DND-41 (cell line): ENCODE data around the gene DRP2.
A peak's percentile ranks its signal among the peaks of the same experiment; 100 is the strongest.

Source experiments
- ATAC-seq: fragments of 200-7000 bp; cut with Tn5 transposase; 3 replicates; pipeline ENCODE4 v1.9.1; 2021; ENCODE audit warnings: low read depth; ENCODE audit not compliant: insufficient read depth
- DNase-seq: peaks from one replicate; pipeline ENCODE4 v3.0.0-alpha.2; 2020
- H2AFZ ChIP-seq: 2 replicates; pipeline ENCODE4 v1.6.0; 2012; ENCODE audit warnings: low read depth, low read length
- H3K27ac ChIP-seq: 2 replicates; pipeline ENCODE4 v1.5.1; 2012; ENCODE audit warnings: low read length, inconsistent platforms
- H3K27me3 ChIP-seq: fragments of 200-600 bp; sonication (generic); 2 replicates; pipeline ENCODE4 v1.6.0; 2012; ENCODE audit warnings: low read length, mild to moderate bottlenecking, inconsistent platforms; ENCODE audit not compliant: insufficient read depth, poor library complexity
- H3K36me3 ChIP-seq: 2 replicates; pipeline ENCODE4 v1.5.1; 2012; ENCODE audit warnings: low read length, inconsistent platforms; ENCODE audit not compliant: insufficient read depth
- H3K4me1 ChIP-seq: 2 replicates; pipeline ENCODE4 v1.5.1; 2012; ENCODE audit warnings: mild to moderate bottlenecking, low read length; ENCODE audit not compliant: insufficient read depth
- H3K4me2 ChIP-seq: 2 replicates; pipeline ENCODE4 v1.6.0; 2012; ENCODE audit warnings: mild to moderate bottlenecking, moderate library complexity, low read length, inconsistent platforms; ENCODE audit not compliant: insufficient read depth
- H3K4me3 ChIP-seq, 2 experiments: fragments of 200-600 bp in 1 of 2; shearing (Covaris generic) in 1 of 2; 2 replicates each; pipeline ENCODE4 v1.5.1; 2012 to 2016; ENCODE audit warnings: inconsistent platforms in 2 of 2, low read length in 2 of 2, mild to moderate bottlenecking in 2 of 2, low read depth in 1 of 2, moderate library complexity in 1 of 2
- H3K79me2 ChIP-seq: 2 replicates; pipeline ENCODE4 v1.6.0; 2012; ENCODE audit warnings: low read length, inconsistent platforms; ENCODE audit not compliant: insufficient read depth
- H3K9ac ChIP-seq: 2 replicates; pipeline ENCODE4 v1.6.0; 2012; ENCODE audit warnings: low read depth, mild to moderate bottlenecking, inconsistent platforms, low read length, moderate library complexity
- H3K9me3 ChIP-seq: 2 replicates; pipeline ENCODE4 v1.5.1; 2012; ENCODE audit warnings: low read length, moderate library complexity, mild to moderate bottlenecking, inconsistent platforms; ENCODE audit not compliant: insufficient read depth, severe bottlenecking
- H4K20me1 ChIP-seq: 2 replicates; pipeline ENCODE4 v1.6.0; 2012; ENCODE audit warnings: low read length; ENCODE audit not compliant: insufficient read depth
- EZH2 ChIP-seq: IDR thresholded peaks from 3 replicates; pipeline ENCODE4 v1.6.1; 2012; ENCODE audit warnings: borderline replicate concordance, low read depth, mild to moderate bottlenecking, moderate library complexity, low read length, inconsistent platforms; ENCODE audit not compliant: severe bottlenecking
- TF ChIP-seq, protein P1 (sequence below): IDR thresholded peaks from 2 replicates; pipeline ENCODE4 v1.5.1; 2012; ENCODE audit warnings: borderline replicate concordance, low read length, moderate library complexity, mild to moderate bottlenecking; ENCODE audit not compliant: poor library complexity, severe bottlenecking; ENCODE audit errors: extremely low read depth

DRP2 gene

DNA sequence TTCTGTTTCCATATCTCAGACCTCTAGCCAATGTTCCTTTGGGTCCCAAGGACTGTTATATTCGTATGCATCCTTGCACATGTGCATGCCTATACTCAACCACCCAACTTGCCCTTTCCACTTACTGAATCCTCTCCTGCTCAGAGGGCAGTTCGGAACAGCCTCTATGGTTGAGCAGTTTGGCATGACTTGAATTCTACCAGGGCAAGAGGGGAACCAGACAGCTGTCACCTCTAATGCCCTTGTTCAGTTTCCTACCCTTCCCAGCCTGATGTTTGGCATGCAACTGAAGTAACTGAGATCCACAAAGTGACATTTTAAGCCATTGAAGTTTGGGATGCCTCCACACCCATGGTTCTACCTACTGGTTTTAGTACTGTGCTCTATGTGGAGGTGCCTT, 17.5 kb downstream of the DRP2 start:
- no peak for ATAC-seq
- Histone ChIP-seq H3K4me1 (no peaks in the 10 kb centered on the region), H3K9me3 (no peaks in the 10 kb centered on the region), H3K79me2 (no peaks in the 10 kb centered on the region), H4K20me1 (no peaks in the 10 kb centered on the region), H3K4me3 (no peak overlapping the region), H3K36me3 (no peaks in the 10 kb centered on the region), H3K27me3 (no peaks in the 10 kb centered on the region), H3K9ac (no peak overlapping the region), H3K27ac (no peak overlapping the region), H3K4me2 (no peak overlapping the region), H2AFZ (no peak overlapping the region)
- TF ChIP-seq EZH2, result no peak
- TF ChIP-seq, protein P1, sequence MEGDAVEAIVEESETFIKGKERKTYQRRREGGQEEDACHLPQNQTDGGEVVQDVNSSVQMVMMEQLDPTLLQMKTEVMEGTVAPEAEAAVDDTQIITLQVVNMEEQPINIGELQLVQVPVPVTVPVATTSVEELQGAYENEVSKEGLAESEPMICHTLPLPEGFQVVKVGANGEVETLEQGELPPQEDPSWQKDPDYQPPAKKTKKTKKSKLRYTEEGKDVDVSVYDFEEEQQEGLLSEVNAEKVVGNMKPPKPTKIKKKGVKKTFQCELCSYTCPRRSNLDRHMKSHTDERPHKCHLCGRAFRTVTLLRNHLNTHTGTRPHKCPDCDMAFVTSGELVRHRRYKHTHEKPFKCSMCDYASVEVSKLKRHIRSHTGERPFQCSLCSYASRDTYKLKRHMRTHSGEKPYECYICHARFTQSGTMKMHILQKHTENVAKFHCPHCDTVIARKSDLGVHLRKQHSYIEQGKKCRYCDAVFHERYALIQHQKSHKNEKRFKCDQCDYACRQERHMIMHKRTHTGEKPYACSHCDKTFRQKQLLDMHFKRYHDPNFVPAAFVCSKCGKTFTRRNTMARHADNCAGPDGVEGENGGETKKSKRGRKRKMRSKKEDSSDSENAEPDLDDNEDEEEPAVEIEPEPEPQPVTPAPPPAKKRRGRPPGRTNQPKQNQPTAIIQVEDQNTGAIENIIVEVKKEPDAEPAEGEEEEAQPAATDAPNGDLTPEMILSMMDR, result no peak
- no peak for DNase-seq

DNA sequence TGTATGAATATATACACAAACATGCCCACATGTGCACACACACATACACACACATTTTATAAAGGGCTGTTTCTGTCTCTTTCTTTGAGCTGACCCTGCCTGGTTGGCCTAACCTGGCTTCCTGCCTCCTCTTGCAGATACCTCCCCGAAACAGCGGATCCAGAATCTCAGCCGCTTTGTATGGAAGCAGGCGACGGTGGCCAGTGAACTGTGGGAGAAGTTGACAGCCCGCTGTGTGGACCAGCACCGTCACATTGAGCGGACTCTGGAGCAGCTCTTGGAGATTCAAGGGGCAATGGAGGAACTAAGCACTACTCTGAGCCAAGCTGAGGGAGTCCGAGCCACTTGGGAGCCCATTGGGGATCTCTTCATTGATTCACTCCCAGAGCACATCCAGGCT, 21.9 kb downstream of the DRP2 start:
- Histone ChIP-seq H3K9me3 (no peaks in the 10 kb centered on the region), H4K20me1 (no peaks in the 10 kb centered on the region), H3K4me2 (no peak overlapping the region), H3K4me1 (no peaks in the 10 kb centered on the region), H3K4me3 (no peak overlapping the region), H3K79me2 (no peaks in the 10 kb centered on the region), H3K27me3 (no peaks in the 10 kb centered on the region), H3K9ac (no peak overlapping the region), H2AFZ (no peak overlapping the region), H3K36me3 (no peaks in the 10 kb centered on the region), H3K27ac (no peak overlapping the region)
- TF ChIP-seq, protein P1, result no peak
- no peak for TF ChIP-seq EZH2
- ATAC-seq (no peak), DNase-seq (no peak)

DNA sequence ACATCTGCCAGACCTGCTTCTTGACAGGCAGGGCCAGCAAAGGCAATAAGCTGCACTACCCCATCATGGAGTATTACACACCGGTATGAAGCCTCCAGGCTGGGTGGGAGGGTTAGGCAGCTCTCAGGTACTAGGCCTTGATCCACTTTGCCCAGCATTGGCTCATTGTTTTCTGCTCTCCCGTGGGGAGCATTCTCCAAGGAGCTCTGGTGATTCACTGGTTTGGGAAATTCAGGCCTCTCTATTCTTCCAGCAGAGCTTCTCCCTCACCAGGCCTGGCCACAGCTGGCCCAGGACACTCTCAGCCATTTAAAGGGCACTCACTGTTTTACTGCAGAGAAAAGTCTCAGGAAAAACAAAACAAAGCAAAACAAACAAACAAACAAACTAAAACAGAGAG, 33.0 kb downstream of the DRP2 start:
- Histone ChIP-seq H2AFZ (no peak overlapping the region), H3K9me3 (no peaks in the 10 kb centered on the region), H3K9ac (no peak overlapping the region), H3K4me3 (no peak overlapping the region), H4K20me1 (no peaks in the 10 kb centered on the region), H3K27ac (no peak overlapping the region), H3K4me1 (no peaks in the 10 kb centered on the region), H3K79me2 (no peaks in the 10 kb centered on the region), H3K27me3 (no peaks in the 10 kb centered on the region), H3K4me2 (no peak overlapping the region), H3K36me3 (no peaks in the 10 kb centered on the region)
- TF ChIP-seq EZH2, result no peak
- TF ChIP-seq, protein P1, result no peak
- ATAC-seq (no peak), DNase-seq (no peak)

DNA sequence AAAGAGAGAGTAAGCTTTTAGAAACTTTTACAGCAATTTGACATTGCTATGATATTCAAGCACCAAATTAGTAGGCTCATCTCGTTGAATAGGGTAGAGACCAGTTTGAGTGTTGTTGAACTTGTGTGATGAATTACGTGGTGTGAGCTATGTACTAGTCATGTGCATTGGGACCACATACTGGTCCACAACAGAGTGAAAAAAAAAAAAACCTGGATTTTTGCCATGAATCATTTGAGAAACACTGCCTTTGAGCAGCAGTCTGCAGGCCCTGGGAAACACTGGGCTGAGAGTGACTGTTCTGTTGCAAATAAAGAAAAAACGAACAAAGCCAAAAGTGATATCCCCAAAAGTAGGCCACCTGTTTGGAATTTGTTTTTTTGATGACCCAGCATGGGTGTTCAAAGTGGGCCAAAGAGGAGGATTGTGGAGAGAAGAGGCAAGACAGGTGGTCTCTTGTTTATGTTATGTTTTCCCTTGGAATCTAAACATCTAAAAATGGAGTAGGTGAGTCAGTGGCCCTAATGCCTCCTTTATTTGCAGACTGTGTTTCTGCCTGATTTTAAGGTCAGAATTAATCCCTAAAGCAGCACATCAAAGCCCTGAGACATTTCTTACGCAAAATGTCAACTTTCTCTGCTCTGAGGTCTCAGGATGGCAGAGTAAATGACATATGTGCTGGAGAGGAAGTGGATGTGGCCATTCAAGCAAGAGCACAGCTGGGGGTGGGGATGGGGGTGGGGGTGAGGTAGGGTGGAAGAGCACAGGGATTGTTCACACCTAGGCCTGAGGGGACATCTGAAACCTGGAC, 38.1 kb downstream of the DRP2 start:
- DNase-seq, result peak; percentile 8
- Histone ChIP-seq H2AFZ (no peak overlapping the region), H3K4me1 (no peaks in the 10 kb centered on the region)

More for the DNA sequence above, 38.1 kb downstream of the DRP2 start:
- Histone ChIP-seq H3K27ac (no peak overlapping the region), H3K4me3 (no peak overlapping the region), H3K9me3 (no peaks in the 10 kb centered on the region), H3K36me3 (no peaks in the 10 kb centered on the region), H3K4me2 (no peak overlapping the region), H3K27me3 (no peaks in the 10 kb centered on the region), H3K9ac (no peak overlapping the region), H4K20me1 (no peaks in the 10 kb centered on the region), H3K79me2 (no peaks in the 10 kb centered on the region)
- ATAC-seq, result peak; percentile 68
- TF ChIP-seq EZH2, result no peak
- TF ChIP-seq, protein P1, result no peak
